Stimulated activated naive CD8-positive, alpha-beta T cell treated with anti-CD3 and anti-CD28 coated beads, Interleukin-15, Interleukin-2, amounts not matched to agents 100 U/mL and 50 U/mL, for 24 hours (primary cell): ENCODE results near the gene GAS5.

Source experiments
- ATAC-seq: fragments of 150-1000 bp; cut with Tn5 transposase; one replicate; pipeline ENCODE4 v1.10.0; 2021
- DNase-seq: peaks from one replicate; pipeline ENCODE4 v3.0.0; 2021

GAS5 gene

GRCh38 chr1:173824315-173825081, 43.3 kb downstream of the GAS5 start, which contains the start of the genes CENPL and DARS2:
TSS of gene CENPL (minus strand) at chr1:173824883. CDS start at chr1:173811299, 13,584 bp downstream.
TSS of gene DARS2 (plus strand) at chr1:173824673. CDS start at chr1:173825230, 557 bp downstream.
- DNase-seq (peak; percentile 85), ATAC-seq (peak; percentile 87)

GRCh38 chr1:173823781-173824314, 43.9 kb downstream of the GAS5 start:
- no peak for DNase-seq
- peak; percentile 70 for ATAC-seq

GRCh38 chr1:173821680-173822079, 46.1 kb downstream of the GAS5 start:
- no peak for ATAC-seq

GRCh38 chr1:173818459-173818858, 49.3 kb downstream of the GAS5 start:
- ATAC-seq (no peak), DNase-seq (no peak)

More at GRCh38 chr1:173821680-173822079, 46.1 kb downstream of the GAS5 start:
- DNase-seq, result no peak
